Psoas muscle (tissue), 8 donors: ENCODE measurements around the gene TSPAN8. TPM values are rescaled to one million over a fixed set of nuclear protein-coding genes. Genes with fewer than 3 reads are reported as not detected.
A peak's percentile ranks its signal among the peaks of the same experiment; 100 is the strongest.

Experiments used
- ATAC-seq, 4 donors: fragments of 200-7000 bp; cut with Tn5 transposase; one replicate each; pipeline ENCODE4 v1.9.1; 2020; ENCODE audit warnings: moderate library complexity in 3 of 4, mild to moderate bottlenecking in 2 of 4
- DNase-seq, 2 donors: peaks; one replicate each; pipeline ENCODE4 v3.0.0-alpha.2; 2020
- H3K27ac ChIP-seq: fragments of 200-600 bp; one replicate; pipeline ENCODE4 v1.8.0; 2022
- H3K27me3 ChIP-seq, 3 donors: fragments of 200-600 bp in 1 of 3; one replicate each; pipeline versions ENCODE4 v1.6.1 to v1.8.0; 2013 to 2022; ENCODE audit warnings: low read length in 2 of 3, mild to moderate bottlenecking in 2 of 3, moderate library complexity in 1 of 3; ENCODE audit not compliant: insufficient read depth in 3 of 3
- H3K36me3 ChIP-seq, 2 donors: fragments of 200-600 bp in 1 of 2; one replicate each; pipeline versions ENCODE4 v1.6.1 to v1.8.0; 2013 to 2022; ENCODE audit warnings: low read depth in 1 of 2, mild to moderate bottlenecking in 1 of 2, moderate library complexity in 1 of 2; ENCODE audit not compliant: insufficient read depth in 1 of 2
- H3K4me1 ChIP-seq: fragments of 200-600 bp; one replicate; pipeline ENCODE4 v1.8.0; 2022
- H3K4me3 ChIP-seq: fragments of 200-600 bp; one replicate; pipeline ENCODE4 v1.8.0; 2022; ENCODE audit warnings: mild to moderate bottlenecking
- H3K9me3 ChIP-seq: fragments of 200-600 bp; one replicate; pipeline ENCODE4 v1.8.0; 2022
- CTCF ChIP-seq: fragments of 200-600 bp; IDR thresholded peaks from one replicate; pipeline ENCODE4 v1.8.0; 2022; ENCODE audit warnings: antibody characterized with exemption
- WGBS, 3 donors: extraction: QIAGEN DNeasy Blood & Tissue Kit; methylation state at CpG; one replicate each; pipeline versions ENCODE4 v1.1.6 to v1.1.7; 2013; 5-methylcytosine and 5-hydroxymethylcytosine counted together
- intact Hi-C, 2 donors: fragments of 100-400 bp; cut with DNase I; formaldehyde crosslinking; loops; one replicate each; pipeline versions ENCODE4 v1.11.0 to v1.14.2; 2022
- polyA plus RNA-seq, 3 donors: library from polyadenylated mRNA; stranded (reverse); fragments of 200-250 nt; gene quantifications; one replicate each; pipeline ENCODE4 v1.2.3, GENCODE V29; 2013
- total RNA-seq, 4 donors: library from RNA; stranded (reverse); fragmentation: NEBNext Ultra II Directional in 2 of 4; extraction: Animal tissue kit (Norgen Biotek cat#: 25700) in 2 of 4; gene quantifications; one replicate each; pipeline versions ENCODE4 v1.2.1 to v1.2.4, GENCODE V29; 2021 to 2023
- donor health status: healthy with polysubstance abuse.
- donor health status: DM: no; HTN: no; CAD: no; lungs with moderate emphysema.
- donor health status: Bipolar disorder and iron deficiency.
- donor health status: healthy.
- donor health status: DM: yes; HTN: yes; CAD: no.
- donor health status: DM: no; HTN: no; CAD: no.
- donor health status: DM: no; HTN: no; CAD: no.
- donor health status: DM: yes; HTN: yes; CAD: no.

The TSPAN8 gene
- total and polyA plus RNA-seq, 7 donors, result 1.4 to 63.1 (median 10.9) TPM

DNA sequence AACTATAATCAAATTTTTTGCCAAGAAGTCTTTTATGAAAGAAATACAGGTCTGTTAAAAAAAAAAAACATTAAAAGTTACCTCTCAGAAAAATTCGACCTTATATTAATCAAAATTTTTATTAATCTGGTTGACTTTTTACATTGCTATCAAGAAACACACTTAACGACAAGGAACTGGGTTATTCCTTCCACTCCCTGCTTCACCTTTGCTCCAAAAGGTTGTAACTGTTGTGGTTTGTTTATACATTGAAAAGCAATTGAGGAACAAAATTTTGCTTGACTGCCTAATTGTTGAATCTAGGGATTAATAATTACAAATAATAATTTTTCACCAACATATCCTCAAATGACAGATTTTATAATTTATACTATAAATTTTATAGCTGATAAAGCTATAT, 28.4 kb downstream of the TSPAN8 start:
- Histone ChIP-seq H3K4me1 (peaks cover 3% of the 10 kb centered on the region), H3K36me3 (peaks cover 0 to 31% of the 10 kb centered on the region in 2 donors), H3K4me3 (no peak overlapping the region), H3K27me3 (no peaks in the 10 kb centered on the region), H3K27ac (no peak overlapping the region), H3K9me3 (no peaks in the 10 kb centered on the region)
- TF ChIP-seq CTCF, result no peak
- WGBS, 3 donors, result 86 to 93% (median 90%) methylated on average over 2 of the region's 2 CpGs
- intact Hi-C loops, result no loop called here
- DNase-seq, result no peak
- no peak for ATAC-seq

- intact Hi-C loops, result no loop called here
These were observed 29.5 kb downstream of the TSPAN8 start for GRCh38 chr12:71128191-71128788.

GRCh38 chr12:71125949-71126348, 31.9 kb downstream of the TSPAN8 start:
- H3K4me3 ChIP-seq, result no peak overlapping the region
- peaks cover 3% of the 10 kb centered on the region for H3K4me1 ChIP-seq
- ATAC-seq (no peak), DNase-seq (no peak)
- intact Hi-C loops, result no loop called here
- peaks cover 0 to 12% of the 10 kb centered on the region in 2 donors for H3K36me3 ChIP-seq
- WGBS, 3 donors, result 52 to 84% (median 70%) methylated on average over 1 of the region's 1 CpG
- H3K27me3 ChIP-seq, result no peaks in the 10 kb centered on the region
- H3K9me3 ChIP-seq, result no peaks in the 10 kb centered on the region
- no peak for TF ChIP-seq CTCF
- no peak overlapping the region for H3K27ac ChIP-seq

More at GRCh38 chr12:71128191-71128788, 29.5 kb downstream of the TSPAN8 start:
- ATAC-seq (peak in 1 of 4 donors; percentile 65), DNase-seq (no peak)
- H3K27me3 ChIP-seq, result no peaks in the 10 kb centered on the region
- WGBS, 3 donors, result 10 to 47% (median 20%) methylated on average over 1 of the region's 1 CpG
- no peak overlapping the region for H3K4me3 ChIP-seq
- no peak overlapping the region for H3K27ac ChIP-seq
- peaks cover 3% of the 10 kb centered on the region for H3K4me1 ChIP-seq
- peaks cover 0 to 31% of the 10 kb centered on the region in 2 donors for H3K36me3 ChIP-seq
- TF ChIP-seq CTCF, result no peak
- H3K9me3 ChIP-seq, result no peaks in the 10 kb centered on the region

- no peaks in the 10 kb centered on the region for H3K27me3 ChIP-seq
- intact Hi-C loops, result no loop called here
- 20 to 39% (median 34%) methylated on average over 2 of the region's 2 CpGs for WGBS, 3 donors
- H3K4me3 ChIP-seq, result no peak overlapping the region
- H3K36me3 ChIP-seq, result peaks cover 0 to 8% of the 10 kb centered on the region in 2 donors
- peaks cover 3% of the 10 kb centered on the region for H3K4me1 ChIP-seq
- TF ChIP-seq CTCF, result no peak
- H3K9me3 ChIP-seq, result no peaks in the 10 kb centered on the region
- no peak for ATAC-seq
- DNase-seq, result no peak
- H3K27ac ChIP-seq, result no peak overlapping the region
These were observed 32.3 kb downstream of the TSPAN8 start for GRCh38 chr12:71125515-71125914.
